ENCODE results near the gene ATP10A. TPM values are rescaled to one million over a fixed set of nuclear protein-coding genes. Genes with fewer than 3 reads are reported as not detected.

Gene ATP10A
- total RNA-seq, 4 donors from 2014 or later = 2.7 to 7.0 (median 3.4) TPM

- 88 to 98% methylated on average over 8 of the region's 8 CpGs for WGBS, 2 donors
- H3K36me3 ChIP-seq = no peaks in the 10 kb centered on the region
- TF ChIP-seq POLR2A (IDR thresholded peaks at IDR 0.05) (no peak), CTCF (IDR thresholded peaks at IDR 0.05) (no peak)
- peaks cover 4% of the 10 kb centered on the region for H3K27me3 ChIP-seq
- H3K4me3 ChIP-seq (replicated peaks in 1 of 3) = no peak overlapping the region
- H3K4me1 ChIP-seq = peaks cover 0 to 13% of the 10 kb centered on the region in 2 donors
- intact Hi-C loops (cut with DNase I) = no loop called here
- no peaks in the 10 kb centered on the region for H3K9me3 ChIP-seq
- DNase-seq = no peak
- no peak overlapping the region for H3K27ac ChIP-seq
Observed at GRCh38 chr15:25673972-25674371, 189.2 kb downstream of the ATP10A start.

- 79 to 84% methylated on average over 9 of the region's 9 CpGs for WGBS, 2 donors
- Histone ChIP-seq H3K4me1 (peaks cover 0 to 13% of the 10 kb centered on the region in 2 donors), H3K4me3 (replicated peaks in 1 of 3) (no peak overlapping the region), H3K27me3 (peaks cover 4% of the 10 kb centered on the region), H3K27ac (no peak overlapping the region), H3K36me3 (no peaks in the 10 kb centered on the region), H3K9me3 (no peaks in the 10 kb centered on the region)
- no peak for DNase-seq
- intact Hi-C loops (cut with DNase I) = no loop called here
- TF ChIP-seq CTCF (IDR thresholded peaks at IDR 0.05) (no peak), POLR2A (IDR thresholded peaks at IDR 0.05) (no peak)
Observed at GRCh38 chr15:25673351-25673750, 189.8 kb downstream of the ATP10A start.

DNA sequence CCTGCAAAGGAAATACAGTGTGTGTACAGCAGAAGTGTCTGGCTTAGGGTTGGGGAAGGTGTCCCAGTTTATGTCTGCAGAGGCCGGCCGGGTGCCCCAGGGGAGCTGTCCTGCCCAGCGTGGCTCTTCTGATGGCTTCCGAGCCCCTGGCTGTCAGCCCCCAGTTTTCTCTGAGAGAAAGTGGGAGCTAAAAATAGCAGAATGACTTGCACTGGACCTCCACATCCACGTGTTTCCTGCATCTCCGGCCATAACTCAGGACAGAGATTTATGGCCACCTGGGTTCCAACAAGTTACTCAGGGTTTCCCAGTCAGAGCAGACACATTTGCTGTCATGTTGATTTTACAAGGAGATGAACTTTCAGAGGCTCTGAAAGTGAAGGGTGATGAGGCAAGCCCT is 192.0 kb downstream of the ATP10A start:
- intact Hi-C loops (cut with DNase I) = no loop called here
- Histone ChIP-seq H3K27me3 (peaks cover 4% of the 10 kb centered on the region), H3K9me3 (no peaks in the 10 kb centered on the region), H3K4me1 (peaks cover 0 to 13% of the 10 kb centered on the region in 2 donors), H3K4me3 (replicated peaks in 1 of 3) (no peak overlapping the region), H3K36me3 (no peaks in the 10 kb centered on the region), H3K27ac (no peak overlapping the region)
- no peak for TF ChIP-seq POLR2A (IDR thresholded peaks at IDR 0.05)
- no peak for TF ChIP-seq CTCF (IDR thresholded peaks at IDR 0.05)
- no peak for DNase-seq
- 29 to 48% methylated on average over 6 of the region's 6 CpGs for WGBS, 2 donors

GRCh38 chr15:25670621-25671020 is 192.5 kb downstream of the ATP10A start:
- no peaks in the 10 kb centered on the region for H3K9me3 ChIP-seq
- H3K4me1 ChIP-seq = peaks cover 0 to 13% of the 10 kb centered on the region in 2 donors
- WGBS, 2 donors = 26 to 36% methylated on average over 6 of the region's 6 CpGs
- DNase-seq = no peak
- intact Hi-C loops (cut with DNase I) = no loop called here
- TF ChIP-seq CTCF (IDR thresholded peaks at IDR 0.05) (no peak), POLR2A (IDR thresholded peaks at IDR 0.05) (no peak)
- no peaks in the 10 kb centered on the region for H3K36me3 ChIP-seq
- peaks cover 4% of the 10 kb centered on the region for H3K27me3 ChIP-seq
- H3K4me3 ChIP-seq (replicated peaks in 1 of 3) = no peak overlapping the region
- H3K27ac ChIP-seq = no peak overlapping the region

DNA sequence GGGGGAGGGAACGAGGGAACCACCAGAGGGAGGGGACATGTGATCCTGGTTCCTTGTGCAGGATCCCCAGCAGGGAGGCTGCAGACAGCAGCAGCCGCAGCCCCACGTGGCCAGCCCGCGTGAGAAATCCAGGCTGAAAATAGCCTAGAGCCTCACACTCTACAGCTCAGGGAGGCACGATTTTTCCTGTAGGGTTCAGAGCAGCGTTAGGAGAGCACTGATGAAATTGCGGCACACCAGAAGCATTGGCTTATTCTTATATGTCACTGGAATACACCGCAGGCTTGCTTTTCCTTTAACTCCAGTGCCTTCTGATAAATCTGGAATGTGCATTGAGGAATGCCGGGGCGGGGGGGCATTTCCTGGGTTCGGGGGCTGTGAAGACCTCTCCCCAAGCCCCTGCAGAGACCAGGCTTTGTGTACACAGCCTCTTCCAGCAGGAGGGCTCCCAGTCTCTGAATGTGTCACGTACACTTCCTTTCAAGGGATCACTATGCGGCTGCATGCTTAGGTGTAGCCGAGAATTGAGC is 193.0 kb downstream of the ATP10A start:
- Histone ChIP-seq H3K4me3 (replicated peaks in 1 of 3) (no peak overlapping the region), H3K4me1 (peaks cover 0 to 13% of the 10 kb centered on the region in 2 donors), H3K27me3 (peaks cover 4% of the 10 kb centered on the region), H3K36me3 (no peaks in the 10 kb centered on the region), H3K9me3 (no peaks in the 10 kb centered on the region), H3K27ac (no peak overlapping the region)
- TF ChIP-seq POLR2A (IDR thresholded peaks at IDR 0.05) = no peak
- TF ChIP-seq CTCF (IDR thresholded peaks at IDR 0.05) = no peak
- intact Hi-C loops (cut with DNase I) = no loop called here
- 4 to 9% methylated on average over 13 to 15 of the region's 15 CpGs for WGBS, 2 donors
- DNase-seq = peak in 1 of 2 donors; percentile 17
